PC-3 (cell line): Measurements from ENCODE around the gene RBM10.

Experiments
- EZH2 ChIP-seq: fragments of 300-600 bp; sonication (generic); IDR thresholded peaks from one replicate; pipeline ENCODE4 v1.6.1; 2017; ENCODE audit warnings: antibody characterized with exemption, mild to moderate bottlenecking, low read length; ENCODE audit not compliant: unreplicated experiment
- EZH2phosphoT487 ChIP-seq: fragments of 300-600 bp; sonication (generic); IDR thresholded peaks from 2 replicates; pipeline ENCODE4 v1.6.1; 2018; ENCODE audit warnings: mild to moderate bottlenecking, antibody characterized with exemption, low read length, borderline replicate concordance
- TF ChIP-seq, protein P1 (sequence below): fragments of 300-600 bp; sonication (generic); conservative IDR thresholded peaks from 2 replicates; pipeline ENCODE4 v1.5.1; 2017; ENCODE audit warnings: antibody characterized with exemption, low read depth, mild to moderate bottlenecking, low read length

DNA sequence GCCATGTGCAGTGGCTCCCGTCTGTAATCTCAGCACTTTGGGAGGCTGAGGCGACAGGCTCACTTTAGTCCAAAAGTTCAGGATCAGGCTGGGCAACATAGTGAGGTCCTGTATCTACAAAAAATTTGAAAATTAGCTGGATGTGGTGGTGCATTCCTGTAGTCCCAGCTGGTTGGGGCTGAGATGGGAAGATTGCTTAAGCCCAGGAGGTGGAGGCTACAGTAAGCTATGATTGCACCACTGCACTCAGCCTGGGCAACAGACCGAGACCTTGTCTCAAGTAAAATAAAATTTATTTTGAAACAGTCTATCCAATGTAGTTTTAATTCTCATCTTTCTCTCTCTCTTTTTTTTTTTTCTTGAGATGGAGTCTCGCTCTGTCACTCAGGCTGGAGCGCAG is 21.1 kb downstream of the RBM10 start:
- TF ChIP-seq, protein P1, sequence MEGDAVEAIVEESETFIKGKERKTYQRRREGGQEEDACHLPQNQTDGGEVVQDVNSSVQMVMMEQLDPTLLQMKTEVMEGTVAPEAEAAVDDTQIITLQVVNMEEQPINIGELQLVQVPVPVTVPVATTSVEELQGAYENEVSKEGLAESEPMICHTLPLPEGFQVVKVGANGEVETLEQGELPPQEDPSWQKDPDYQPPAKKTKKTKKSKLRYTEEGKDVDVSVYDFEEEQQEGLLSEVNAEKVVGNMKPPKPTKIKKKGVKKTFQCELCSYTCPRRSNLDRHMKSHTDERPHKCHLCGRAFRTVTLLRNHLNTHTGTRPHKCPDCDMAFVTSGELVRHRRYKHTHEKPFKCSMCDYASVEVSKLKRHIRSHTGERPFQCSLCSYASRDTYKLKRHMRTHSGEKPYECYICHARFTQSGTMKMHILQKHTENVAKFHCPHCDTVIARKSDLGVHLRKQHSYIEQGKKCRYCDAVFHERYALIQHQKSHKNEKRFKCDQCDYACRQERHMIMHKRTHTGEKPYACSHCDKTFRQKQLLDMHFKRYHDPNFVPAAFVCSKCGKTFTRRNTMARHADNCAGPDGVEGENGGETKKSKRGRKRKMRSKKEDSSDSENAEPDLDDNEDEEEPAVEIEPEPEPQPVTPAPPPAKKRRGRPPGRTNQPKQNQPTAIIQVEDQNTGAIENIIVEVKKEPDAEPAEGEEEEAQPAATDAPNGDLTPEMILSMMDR: no peak
- TF ChIP-seq EZH2: no peak
- TF ChIP-seq EZH2phosphoT487: no peak
